ENCODE results near the gene ST3GAL6. TPM values are rescaled to one million over a fixed set of nuclear protein-coding genes. Genes with fewer than 3 reads are reported as not detected.

The ST3GAL6 gene
- total and polyA plus RNA-seq, 9 of the 15 experiments (the other 6 are each of a cell fraction or from before 2014, with no cell fraction given) = 0.14 TPM; not detected in 8

DNA sequence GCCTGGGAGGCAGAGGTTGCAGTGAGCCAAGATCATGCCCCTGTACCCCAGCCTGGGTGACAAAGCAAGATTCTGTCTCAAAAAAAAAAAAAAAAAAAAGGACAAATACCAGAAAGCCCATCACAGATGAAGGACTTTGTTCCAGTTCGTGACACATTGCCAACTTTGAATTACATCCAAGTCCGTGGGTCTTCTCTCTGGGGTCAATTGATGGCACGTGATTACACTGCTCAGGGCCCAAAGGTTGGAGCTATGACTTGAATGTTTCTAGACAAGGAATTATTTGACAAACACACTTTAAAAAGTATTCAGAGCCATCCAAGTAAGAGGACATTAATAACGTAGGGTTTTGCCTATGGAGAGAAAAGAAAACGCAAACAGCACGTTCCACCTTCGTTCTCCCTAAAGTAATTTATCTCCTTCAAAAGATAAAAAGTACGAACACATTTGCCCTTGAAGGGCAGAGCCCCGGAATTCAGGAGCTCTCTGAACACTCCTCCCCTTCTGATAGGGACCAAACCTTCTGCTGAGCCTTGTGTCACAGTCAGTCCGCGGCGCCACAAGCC is 31.3 kb upstream of the ST3GAL6 start:
- intact Hi-C loops (cut with micrococcal nuclease) = no loop called here
- ATAC-seq (peak; percentile 42; the same call in 1 of the 3 replicates), DNase-seq (ENCODE audit: extremely low read depth in 1 of 4, low spot score in 3 of 4) (no peak), FAIRE-seq (no peak)
- H3K4me1 ChIP-seq (replicated peaks in 1 of 2; ENCODE audit: control insufficient read depth in 2 of 2, insufficient read depth in 2 of 2, low read length in 2 of 2) = peaks cover 0 to 11% of the 10 kb centered on the region in 2 experiments; a peak in 2 of 5 replicates
- H3K9me3 ChIP-seq (replicated peaks; ENCODE audit: control insufficient read depth, insufficient read depth, low read depth, low read length) = no peaks in the 10 kb centered on the region
- POLR2A ChIA-PET = no interaction called here
- no peaks in the 10 kb centered on the region for H3K36me3 ChIP-seq (ENCODE audit: control insufficient read depth, insufficient read depth, low read length)
- WGBS (ENCODE audit: insufficient coverage, low coverage, missing lambda C conversion rate) = 5% methylated on average over 12 of the region's 12 CpGs
- no peak overlapping the region for H2AFZ ChIP-seq (ENCODE audit: low read depth, low read length)
- H3K9me1 ChIP-seq (ENCODE audit: control insufficient read depth, insufficient read depth, low read length) = no peaks in the 10 kb centered on the region
- H3K79me2 ChIP-seq (ENCODE audit: control insufficient read depth, insufficient read depth, low read length) = no peaks in the 10 kb centered on the region
- peaks cover 9 to 15% of the 10 kb centered on the region in 2 experiments; a peak in 4 of 5 replicates for H3K27me3 ChIP-seq (ENCODE audit: control insufficient read depth in 2 of 2, insufficient read depth in 2 of 2, low read length in 2 of 2)
- in situ Hi-C loops (cut with MboI) = no loop called here
- no peak overlapping the region for H3K4me3 ChIP-seq
- H4K20me1 ChIP-seq (replicated peaks; ENCODE audit: control insufficient read depth, insufficient read depth, low read length) = no peaks in the 10 kb centered on the region
- H3K4me2 ChIP-seq (ENCODE audit: insufficient read depth, low read length) = no peak overlapping the region
- H3K9ac ChIP-seq (ENCODE audit: insufficient read depth in 1 of 2, low read depth in 2 of 2, low read length in 2 of 2) = no peak overlapping the region
- BruUV-seq (replicated peaks) = no TSS peak
- H3K27ac ChIP-seq (ENCODE audit: extremely low read depth, low read depth, low read length) = no peak overlapping the region
- CTCF ChIA-PET (ENCODE audit: low intra/inter-chr PET ratio) = no interaction called here
- TF ChIP-seq ELF4 (CRISPR knock-in tag; IDR thresholded peaks at IDR 0.05) = no peak
- TF ChIP-seq MYNN (IDR thresholded peaks at IDR 0.05) = no peak
- TF ChIP-seq MYNN (CRISPR knock-in tag; IDR thresholded peaks at IDR 0.05) = no peak
- no peak for TF ChIP-seq RFX7 (CRISPR knock-in tag; IDR thresholded peaks at IDR 0.05)
- no peak for TF ChIP-seq XRCC3 (IDR thresholded peaks at IDR 0.05)
- no peak for TF ChIP-seq SMARCE1 (IDR thresholded peaks at IDR 0.05)
- TF ChIP-seq CXXC5 (CRISPR knock-in tag; IDR thresholded peaks at IDR 0.05) = no peak
- TF ChIP-seq STAT5A (IDR thresholded peaks at IDR 0.05; ENCODE audit: borderline replicate concordance, low read length) = no peak
- no peak for TF ChIP-seq ESRRB (CRISPR knock-in tag; IDR thresholded peaks at IDR 0.05; ENCODE audit: borderline replicate concordance)
- no peak for TF ChIP-seq CCNT2 (IDR thresholded peaks at IDR 0.05; ENCODE audit: borderline replicate concordance, extremely low read depth, insufficient read length, low read depth, low read length)
- TF ChIP-seq, protein P1, sequence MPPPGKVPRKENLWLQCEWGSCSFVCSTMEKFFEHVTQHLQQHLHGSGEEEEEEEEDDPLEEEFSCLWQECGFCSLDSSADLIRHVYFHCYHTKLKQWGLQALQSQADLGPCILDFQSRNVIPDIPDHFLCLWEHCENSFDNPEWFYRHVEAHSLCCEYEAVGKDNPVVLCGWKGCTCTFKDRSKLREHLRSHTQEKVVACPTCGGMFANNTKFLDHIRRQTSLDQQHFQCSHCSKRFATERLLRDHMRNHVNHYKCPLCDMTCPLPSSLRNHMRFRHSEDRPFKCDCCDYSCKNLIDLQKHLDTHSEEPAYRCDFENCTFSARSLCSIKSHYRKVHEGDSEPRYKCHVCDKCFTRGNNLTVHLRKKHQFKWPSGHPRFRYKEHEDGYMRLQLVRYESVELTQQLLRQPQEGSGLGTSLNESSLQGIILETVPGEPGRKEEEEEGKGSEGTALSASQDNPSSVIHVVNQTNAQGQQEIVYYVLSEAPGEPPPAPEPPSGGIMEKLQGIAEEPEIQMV (tag; conservative IDR thresholded peaks at IDR 0.05; ENCODE audit: low read depth) = no peak
- TF ChIP-seq, protein P2, sequence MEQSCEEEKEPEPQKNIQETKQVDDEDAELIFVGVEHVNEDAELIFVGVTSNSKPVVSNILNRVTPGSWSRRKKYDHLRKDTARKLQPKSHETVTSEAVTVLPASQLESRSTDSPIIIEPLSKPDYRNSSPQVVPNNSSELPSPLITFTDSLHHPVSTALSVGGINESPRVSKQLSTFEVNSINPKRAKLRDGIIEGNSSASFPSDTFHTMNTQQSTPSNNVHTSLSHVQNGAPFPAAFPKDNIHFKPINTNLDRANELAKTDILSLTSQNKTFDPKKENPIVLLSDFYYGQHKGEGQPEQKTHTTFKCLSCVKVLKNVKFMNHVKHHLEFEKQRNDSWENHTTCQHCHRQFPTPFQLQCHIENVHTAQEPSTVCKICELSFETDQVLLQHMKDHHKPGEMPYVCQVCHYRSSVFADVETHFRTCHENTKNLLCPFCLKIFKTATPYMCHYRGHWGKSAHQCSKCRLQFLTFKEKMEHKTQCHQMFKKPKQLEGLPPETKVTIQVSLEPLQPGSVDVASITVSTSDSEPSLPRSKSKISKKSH (CRISPR knock-in tag; IDR thresholded peaks at IDR 0.05) = no peak
- no peak for TF ChIP-seq DACH1 (IDR thresholded peaks at IDR 0.05; ENCODE audit: partially characterized antibody)
- TF ChIP-seq MXI1 (IDR thresholded peaks at IDR 0.05; ENCODE audit: low read depth, low read length) = no peak
- no peak for TF ChIP-seq SRF (CRISPR knock-in tag; IDR thresholded peaks at IDR 0.05)
- no peak for TF ChIP-seq CCAR2 (IDR thresholded peaks at IDR 0.05; ENCODE audit: low read depth, low read length)
- no peak for TF ChIP-seq RFX1 (IDR thresholded peaks at IDR 0.05)
- no peak for TF ChIP-seq ZNF76 (CRISPR knock-in tag; IDR thresholded peaks at IDR 0.05; ENCODE audit: borderline replicate concordance)
- TF ChIP-seq, protein P3, sequence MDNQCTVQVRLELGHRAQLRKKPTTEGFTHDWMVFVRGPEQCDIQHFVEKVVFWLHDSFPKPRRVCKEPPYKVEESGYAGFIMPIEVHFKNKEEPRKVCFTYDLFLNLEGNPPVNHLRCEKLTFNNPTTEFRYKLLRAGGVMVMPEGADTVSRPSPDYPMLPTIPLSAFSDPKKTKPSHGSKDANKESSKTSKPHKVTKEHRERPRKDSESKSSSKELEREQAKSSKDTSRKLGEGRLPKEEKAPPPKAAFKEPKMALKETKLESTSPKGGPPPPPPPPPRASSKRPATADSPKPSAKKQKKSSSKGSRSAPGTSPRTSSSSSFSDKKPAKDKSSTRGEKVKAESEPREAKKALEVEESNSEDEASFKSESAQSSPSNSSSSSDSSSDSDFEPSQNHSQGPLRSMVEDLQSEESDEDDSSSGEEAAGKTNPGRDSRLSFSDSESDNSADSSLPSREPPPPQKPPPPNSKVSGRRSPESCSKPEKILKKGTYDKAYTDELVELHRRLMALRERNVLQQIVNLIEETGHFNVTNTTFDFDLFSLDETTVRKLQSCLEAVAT (IDR thresholded peaks at IDR 0.05) = no peak
- TF ChIP-seq POLR2AphosphoS5 (IDR thresholded peaks at IDR 0.05; ENCODE audit: control insufficient read depth, insufficient read depth, low read depth, low read length) = no peak

Data from K562 (cell line).